Superior temporal gyrus (tissue), 1 donor: ENCODE measurements around the gene ARHGEF38.

Experiments
- DNase-seq: peaks from one replicate; pipeline ENCODE4 v3.0.0-alpha.2; 2016; ENCODE audit errors: extremely low spot score

ARHGEF38 gene

GRCh38 chr4:105560421-105560848, 8.0 kb downstream of the ARHGEF38 start:
- peak; percentile 23 for DNase-seq

- DNase-seq: no peak
Measured at GRCh38 chr4:105563352-105563751, 10.9 kb downstream of the ARHGEF38 start.

GRCh38 chr4:105568584-105568983, 16.2 kb downstream of the ARHGEF38 start:
- no peak for DNase-seq

- no peak for DNase-seq
Measured at GRCh38 chr4:105569057-105569865, 16.8 kb downstream of the ARHGEF38 start.

GRCh38 chr4:105569866-105570236, 17.4 kb downstream of the ARHGEF38 start:
- DNase-seq: no peak

GRCh38 chr4:105572296-105572695, 19.9 kb downstream of the ARHGEF38 start:
- DNase-seq: no peak

GRCh38 chr4:105586638-105587328, 34.4 kb downstream of the ARHGEF38 start:
- DNase-seq: no peak

- DNase-seq: no peak
Measured at GRCh38 chr4:105587841-105588240, 35.4 kb downstream of the ARHGEF38 start.

GRCh38 chr4:105588252-105588651, 35.8 kb downstream of the ARHGEF38 start:
- no peak for DNase-seq

- no peak for DNase-seq
Measured at GRCh38 chr4:105591573-105591972, 39.2 kb downstream of the ARHGEF38 start.

GRCh38 chr4:105594099-105595010, 41.9 kb downstream of the ARHGEF38 start:
- DNase-seq: no peak

GRCh38 chr4:105596684-105597083, 44.3 kb downstream of the ARHGEF38 start:
- no peak for DNase-seq

GRCh38 chr4:105598052-105598451, 45.6 kb downstream of the ARHGEF38 start:
- no peak for DNase-seq

GRCh38 chr4:105598787-105599186, 46.4 kb downstream of the ARHGEF38 start:
- no peak for DNase-seq

GRCh38 chr4:105599482-105599881, 47.1 kb downstream of the ARHGEF38 start:
- DNase-seq: no peak

GRCh38 chr4:105599932-105600655, 47.7 kb downstream of the ARHGEF38 start:
- DNase-seq: no peak

- DNase-seq: no peak
Measured at GRCh38 chr4:105600951-105601350, 48.5 kb downstream of the ARHGEF38 start.

- DNase-seq: no peak
Measured at GRCh38 chr4:105601406-105601805, 49.0 kb downstream of the ARHGEF38 start.

GRCh38 chr4:105603158-105603557, 50.7 kb downstream of the ARHGEF38 start:
- DNase-seq: no peak

GRCh38 chr4:105605493-105605892, 53.1 kb downstream of the ARHGEF38 start:
- DNase-seq: no peak

- no peak for DNase-seq
Measured at GRCh38 chr4:105607876-105608275, 55.5 kb downstream of the ARHGEF38 start.
